Astrocyte (in vitro differentiated cells and primary cell): ENCODE results near the gene CTNND2. TPM values are rescaled to one million over a fixed set of nuclear protein-coding genes. Genes with fewer than 3 reads are reported as not detected.

Source experiments
- DNase-seq: peaks from one replicate; pipeline ENCODE4 v3.0.0-alpha.2; 2010; ENCODE audit warnings: low read depth
- FAIRE-seq: peaks from 2 replicates; lab custom pipeline; 2011; peaks lifted over from hg19 to GRCh38; lab: Jason Lieb, UNC
- H2AFZ ChIP-seq: 2 replicates; pipeline ENCODE4 v1.6.0; 2012; ENCODE audit warnings: low read depth, low read length, inconsistent platforms
- H3K27ac ChIP-seq: 2 replicates; pipeline ENCODE4 v1.5.1; 2011; ENCODE audit warnings: low read depth, low read length, inconsistent platforms
- H3K27me3 ChIP-seq: 2 replicates; pipeline ENCODE4 v1.6.0; 2011; ENCODE audit warnings: low read length, inconsistent platforms; ENCODE audit not compliant: insufficient read depth
- H3K36me3 ChIP-seq: 2 replicates; pipeline ENCODE4 v1.5.1; 2011; ENCODE audit warnings: low read length, inconsistent platforms; ENCODE audit not compliant: insufficient read depth
- H3K4me1 ChIP-seq: 2 replicates; pipeline ENCODE4 v1.5.1; 2011; ENCODE audit warnings: low read length, inconsistent platforms; ENCODE audit not compliant: insufficient read depth
- H3K4me2 ChIP-seq: 2 replicates; pipeline ENCODE4 v1.6.0; 2012; ENCODE audit warnings: low read length, inconsistent platforms
- H3K4me3 ChIP-seq: 2 replicates; pipeline ENCODE4 v1.5.1; 2011; ENCODE audit warnings: low read depth, mild to moderate bottlenecking, low read length, inconsistent platforms; ENCODE audit not compliant: insufficient read depth
- H3K79me2 ChIP-seq: 2 replicates; pipeline ENCODE4 v1.6.0; 2012; ENCODE audit warnings: mild to moderate bottlenecking, low read length, inconsistent platforms; ENCODE audit not compliant: insufficient read depth
- H3K9ac ChIP-seq: 2 replicates; pipeline ENCODE4 v1.6.0; 2012; ENCODE audit warnings: mild to moderate bottlenecking, low read length, inconsistent platforms
- H3K9me3 ChIP-seq: 2 replicates; pipeline ENCODE4 v1.5.1; 2012; ENCODE audit warnings: low read depth, mild to moderate bottlenecking, low read length, inconsistent platforms; ENCODE audit not compliant: insufficient read depth
- H4K20me1 ChIP-seq: 2 replicates; pipeline ENCODE4 v1.6.0; 2012; ENCODE audit warnings: low read length, inconsistent platforms; ENCODE audit not compliant: insufficient read depth
- H3K27ac Mint-ChIP-seq: one replicate; pipeline ENCODE4 v1.8.0; 2021; ENCODE audit warnings: mild to moderate bottlenecking, mixed read lengths; ENCODE audit not compliant: unreplicated experiment
- H3K27me3 Mint-ChIP-seq: one replicate; pipeline ENCODE4 v1.8.0; 2021; ENCODE audit warnings: low read depth, mixed read lengths; ENCODE audit not compliant: unreplicated experiment
- H3K36me3 Mint-ChIP-seq: one replicate; pipeline ENCODE4 v1.8.0; 2021; ENCODE audit warnings: low read depth, mixed read lengths; ENCODE audit not compliant: unreplicated experiment
- H3K4me1 Mint-ChIP-seq: one replicate; pipeline ENCODE4 v1.8.0; 2021; ENCODE audit warnings: low read depth, mixed read lengths; ENCODE audit not compliant: unreplicated experiment
- H3K4me3 Mint-ChIP-seq: one replicate; pipeline ENCODE4 v1.8.0; 2021; ENCODE audit warnings: mild to moderate bottlenecking, moderate library complexity, mixed read lengths; ENCODE audit not compliant: unreplicated experiment
- H3K9me3 Mint-ChIP-seq: one replicate; pipeline ENCODE4 v1.8.0; 2021; ENCODE audit warnings: mild to moderate bottlenecking, mixed read lengths; ENCODE audit not compliant: unreplicated experiment
- EZH2 ChIP-seq: IDR thresholded peaks from 2 replicates; pipeline ENCODE4 v1.6.1; 2012; ENCODE audit warnings: mild to moderate bottlenecking, low read length, inconsistent platforms; ENCODE audit not compliant: insufficient read depth
- total RNA-seq: library from RNA; stranded (reverse); gene quantifications from 2 replicates; pipeline ENCODE4 v1.2.1, GENCODE V29; 2021
- TF ChIP-seq, protein P1 (sequence below): IDR thresholded peaks from 2 replicates; pipeline ENCODE4 v1.5.1; 2011; ENCODE audit warnings: low read depth, mild to moderate bottlenecking, inconsistent platforms, low read length, moderate library complexity; ENCODE audit not compliant: insufficient read depth

Gene CTNND2
- total RNA-seq, 1 donor from 2014 or later, result 4.5 TPM

DNA sequence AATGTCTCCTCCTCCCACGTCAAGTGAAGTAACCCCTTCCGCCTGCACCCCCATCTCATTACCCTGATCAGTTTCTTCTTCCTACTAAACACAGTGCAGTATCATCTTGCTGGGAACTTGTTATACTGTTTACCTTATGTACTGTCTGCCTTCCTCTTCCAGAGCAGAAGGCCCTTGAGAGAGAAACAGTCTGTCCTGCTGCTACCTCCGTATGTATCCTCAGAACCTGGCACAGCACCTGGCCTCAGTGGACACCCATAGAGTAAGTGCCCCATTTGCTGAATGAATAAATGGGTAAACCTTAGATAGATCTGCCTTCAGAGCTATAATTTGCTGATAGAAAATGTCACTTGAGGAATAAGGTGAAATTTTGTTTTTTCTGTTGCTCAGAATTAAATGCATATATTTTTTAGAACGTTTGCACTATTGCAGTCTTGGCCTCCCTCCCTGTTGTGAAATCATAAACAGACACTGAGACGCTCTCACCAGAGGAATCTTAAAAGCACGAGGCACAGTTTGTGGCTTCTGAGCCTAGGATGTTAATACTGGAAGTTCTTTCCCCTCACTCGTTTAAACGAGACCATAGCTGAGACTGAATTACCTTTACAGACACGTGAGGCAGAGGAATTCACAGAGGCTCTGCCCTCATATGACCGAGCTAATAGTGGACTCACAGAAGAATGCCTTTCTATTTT, 920.1 kb downstream of the CTNND2 start:
- no peak overlapping the region for H3K4me3 Mint-ChIP-seq
- peaks cover 60% of the 10 kb centered on the region for H3K27me3 Mint-ChIP-seq
- no peak for DNase-seq
- H3K4me2 ChIP-seq, result no peak overlapping the region
- no peaks in the 10 kb centered on the region for H3K4me1 ChIP-seq
- no peak for FAIRE-seq
- H3K36me3 Mint-ChIP-seq, result peaks cover 2% of the 10 kb centered on the region
- TF ChIP-seq EZH2, result no peak
- TF ChIP-seq, protein P1, sequence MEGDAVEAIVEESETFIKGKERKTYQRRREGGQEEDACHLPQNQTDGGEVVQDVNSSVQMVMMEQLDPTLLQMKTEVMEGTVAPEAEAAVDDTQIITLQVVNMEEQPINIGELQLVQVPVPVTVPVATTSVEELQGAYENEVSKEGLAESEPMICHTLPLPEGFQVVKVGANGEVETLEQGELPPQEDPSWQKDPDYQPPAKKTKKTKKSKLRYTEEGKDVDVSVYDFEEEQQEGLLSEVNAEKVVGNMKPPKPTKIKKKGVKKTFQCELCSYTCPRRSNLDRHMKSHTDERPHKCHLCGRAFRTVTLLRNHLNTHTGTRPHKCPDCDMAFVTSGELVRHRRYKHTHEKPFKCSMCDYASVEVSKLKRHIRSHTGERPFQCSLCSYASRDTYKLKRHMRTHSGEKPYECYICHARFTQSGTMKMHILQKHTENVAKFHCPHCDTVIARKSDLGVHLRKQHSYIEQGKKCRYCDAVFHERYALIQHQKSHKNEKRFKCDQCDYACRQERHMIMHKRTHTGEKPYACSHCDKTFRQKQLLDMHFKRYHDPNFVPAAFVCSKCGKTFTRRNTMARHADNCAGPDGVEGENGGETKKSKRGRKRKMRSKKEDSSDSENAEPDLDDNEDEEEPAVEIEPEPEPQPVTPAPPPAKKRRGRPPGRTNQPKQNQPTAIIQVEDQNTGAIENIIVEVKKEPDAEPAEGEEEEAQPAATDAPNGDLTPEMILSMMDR, result no peak
- H2AFZ ChIP-seq, result no peak overlapping the region
- H3K4me3 ChIP-seq, result no peak overlapping the region
- no peaks in the 10 kb centered on the region for H3K9me3 ChIP-seq
- no peaks in the 10 kb centered on the region for H3K79me2 ChIP-seq
- no peaks in the 10 kb centered on the region for H3K36me3 ChIP-seq
- no peaks in the 10 kb centered on the region for H3K27me3 ChIP-seq
- no peak overlapping the region for H3K27ac Mint-ChIP-seq
- H3K9ac ChIP-seq, result no peak overlapping the region
- no peaks in the 10 kb centered on the region for H4K20me1 ChIP-seq
- H3K9me3 Mint-ChIP-seq, result peaks cover 2% of the 10 kb centered on the region
- H3K27ac ChIP-seq, result no peak overlapping the region
- H3K4me1 Mint-ChIP-seq, result peaks cover 1% of the 10 kb centered on the region

DNA sequence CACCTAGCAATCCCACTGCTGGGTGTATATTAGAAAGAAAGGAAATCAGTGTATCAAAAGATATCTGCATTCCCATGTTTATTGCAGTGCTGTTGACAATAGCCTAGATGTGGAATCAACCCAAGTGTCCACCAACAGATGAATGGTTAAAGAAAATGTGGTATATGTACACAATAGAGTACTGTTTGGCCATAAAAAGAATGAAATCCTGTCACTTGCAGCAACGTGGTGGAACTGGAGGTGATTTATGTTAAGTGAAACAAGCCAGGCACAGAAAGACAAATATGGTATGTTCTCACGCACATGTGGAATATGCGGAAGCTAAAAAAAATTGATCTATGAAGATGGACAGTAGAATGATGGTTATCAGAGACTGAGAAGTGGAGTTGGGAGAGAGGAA, 921.6 kb downstream of the CTNND2 start:
- no peak overlapping the region for H2AFZ ChIP-seq
- Mint-ChIP-seq H3K36me3 (peaks cover 2% of the 10 kb centered on the region), H3K9me3 (peaks cover 4% of the 10 kb centered on the region), H3K4me3 (no peak overlapping the region), H3K27me3 (peaks cover 59% of the 10 kb centered on the region), H3K4me1 (no peaks in the 10 kb centered on the region), H3K27ac (no peak overlapping the region)
- H3K4me2 ChIP-seq, result no peak overlapping the region
- FAIRE-seq, result no peak
- no peaks in the 10 kb centered on the region for H3K27me3 ChIP-seq
- H3K36me3 ChIP-seq, result no peaks in the 10 kb centered on the region
- H3K79me2 ChIP-seq, result no peaks in the 10 kb centered on the region
- no peaks in the 10 kb centered on the region for H3K4me1 ChIP-seq
- no peak overlapping the region for H3K9ac ChIP-seq
- no peak overlapping the region for H3K27ac ChIP-seq
- no peaks in the 10 kb centered on the region for H4K20me1 ChIP-seq
- no peaks in the 10 kb centered on the region for H3K9me3 ChIP-seq
- no peak for TF ChIP-seq EZH2
- TF ChIP-seq, protein P1, result no peak
- H3K4me3 ChIP-seq, result no peak overlapping the region
- no peak for DNase-seq

DNA sequence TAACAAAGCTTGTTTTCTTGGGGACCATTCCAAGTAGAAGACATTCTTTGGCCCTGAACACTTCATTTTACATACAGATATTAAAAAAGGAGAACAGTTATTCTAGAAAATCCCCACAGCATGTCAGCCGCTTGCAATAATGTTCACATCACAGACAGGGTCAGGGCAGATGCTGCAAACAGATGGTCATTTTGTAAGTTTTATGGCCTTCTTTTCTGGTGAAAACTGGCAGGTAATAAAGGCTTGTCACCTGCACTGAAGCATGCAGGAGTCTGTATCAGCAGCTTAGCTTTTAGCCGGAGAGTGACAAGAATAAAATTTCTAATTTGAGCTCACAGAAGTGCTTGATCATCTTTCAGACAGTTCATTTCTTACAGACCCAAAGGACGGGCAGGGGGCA, 922.3 kb downstream of the CTNND2 start:
- H3K4me2 ChIP-seq, result no peak overlapping the region
- no peak overlapping the region for H2AFZ ChIP-seq
- H3K36me3 ChIP-seq, result no peaks in the 10 kb centered on the region
- FAIRE-seq (no peak), DNase-seq (no peak)
- H3K36me3 Mint-ChIP-seq, result peaks cover 2% of the 10 kb centered on the region
- no peak overlapping the region for H3K4me3 Mint-ChIP-seq
- H3K27ac Mint-ChIP-seq, result no peak overlapping the region
- no peaks in the 10 kb centered on the region for H3K9me3 ChIP-seq
- no peak for TF ChIP-seq EZH2
- TF ChIP-seq, protein P1, result no peak
- peaks cover 6% of the 10 kb centered on the region for H3K9me3 Mint-ChIP-seq
- H3K27ac ChIP-seq, result no peak overlapping the region
- H3K4me1 ChIP-seq, result no peaks in the 10 kb centered on the region
- peaks cover 56% of the 10 kb centered on the region for H3K27me3 Mint-ChIP-seq
- H3K9ac ChIP-seq, result no peak overlapping the region
- no peaks in the 10 kb centered on the region for H3K4me1 Mint-ChIP-seq
- no peaks in the 10 kb centered on the region for H3K79me2 ChIP-seq
- no peak overlapping the region for H3K4me3 ChIP-seq
- no peaks in the 10 kb centered on the region for H3K27me3 ChIP-seq
- no peaks in the 10 kb centered on the region for H4K20me1 ChIP-seq
